Nephron progenitor cell (in vitro differentiated cells): ENCODE results near the gene VIPR1.
A peak's percentile ranks its signal among the peaks of the same experiment; 100 is the strongest.
"Not testable (repeated sequence)": the region's sequence is repeated elsewhere in the genome, so short reads cannot be mapped to it uniquely, and the experiment has no call there.

Experiments
- DNase-seq: peaks from one replicate; pipeline ENCODE4 v3.0.0; 2021
- H3K27ac Mint-ChIP-seq: 2 replicates; pipeline ENCODE4 v1.8.0; 2021; ENCODE audit warnings: mild to moderate bottlenecking, moderate library complexity, mixed read lengths
- H3K27me3 Mint-ChIP-seq: 2 replicates; pipeline ENCODE4 v1.8.0; 2021; ENCODE audit warnings: mild to moderate bottlenecking, low read depth, mixed read lengths; ENCODE audit not compliant: poor library complexity
- H3K36me3 Mint-ChIP-seq: 2 replicates; pipeline ENCODE4 v1.8.0; 2021; ENCODE audit warnings: low read depth, mixed read lengths
- H3K4me1 Mint-ChIP-seq: 2 replicates; pipeline ENCODE4 v1.8.0; 2021; ENCODE audit warnings: mixed read lengths
- H3K4me3 Mint-ChIP-seq: 2 replicates; pipeline ENCODE4 v1.8.0; 2021; ENCODE audit warnings: mild to moderate bottlenecking, moderate library complexity, mixed read lengths
- H3K9me3 Mint-ChIP-seq: 2 replicates; pipeline ENCODE4 v1.8.0; 2021; ENCODE audit warnings: mild to moderate bottlenecking, moderate library complexity, mixed read lengths
- TF ChIP-seq, protein P1 (sequence below): fragments of 200-600 bp; sonication (generic); IDR thresholded peaks from 2 replicates; pipeline ENCODE4 v1.5.0; 2021; ENCODE audit warnings: antibody characterized with exemption

The VIPR1 gene

DNA sequence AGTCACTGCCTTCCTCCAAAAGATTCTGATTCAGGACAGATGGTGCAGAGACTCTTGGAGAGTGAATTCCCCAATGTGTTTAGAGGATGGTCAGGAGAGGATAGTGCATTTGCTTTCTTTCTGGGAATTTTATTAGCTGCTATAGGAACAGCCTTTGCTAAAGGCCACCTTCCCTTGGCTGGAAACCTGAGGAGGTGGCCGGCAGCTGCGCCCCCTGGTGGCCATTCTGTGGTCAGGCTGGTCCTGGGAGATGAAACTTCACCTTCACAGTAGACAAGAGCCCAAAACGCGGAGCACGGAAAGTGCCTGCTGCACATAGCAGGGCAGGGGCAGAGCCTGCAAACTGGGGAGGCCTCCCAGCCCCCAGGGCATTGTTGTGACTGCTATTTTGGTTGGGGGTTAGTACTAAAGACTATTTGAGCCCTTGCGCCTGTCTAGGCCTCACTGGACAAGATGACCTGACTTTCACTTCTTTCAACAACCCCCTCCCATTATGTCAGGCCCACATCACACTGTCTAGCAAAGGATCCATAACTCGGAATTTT, 45.0 kb downstream of the VIPR1 start:
- no peaks in the 10 kb centered on the region for H3K9me3 Mint-ChIP-seq
- no peak overlapping the region for H3K27ac Mint-ChIP-seq
- no peak overlapping the region for H3K4me3 Mint-ChIP-seq
- peaks cover 12% of the 10 kb centered on the region for H3K4me1 Mint-ChIP-seq
- H3K27me3 Mint-ChIP-seq, result no peaks in the 10 kb centered on the region
- peaks cover 10% of the 10 kb centered on the region for H3K36me3 Mint-ChIP-seq
- peak; percentile 80 for DNase-seq
- TF ChIP-seq, protein P1, sequence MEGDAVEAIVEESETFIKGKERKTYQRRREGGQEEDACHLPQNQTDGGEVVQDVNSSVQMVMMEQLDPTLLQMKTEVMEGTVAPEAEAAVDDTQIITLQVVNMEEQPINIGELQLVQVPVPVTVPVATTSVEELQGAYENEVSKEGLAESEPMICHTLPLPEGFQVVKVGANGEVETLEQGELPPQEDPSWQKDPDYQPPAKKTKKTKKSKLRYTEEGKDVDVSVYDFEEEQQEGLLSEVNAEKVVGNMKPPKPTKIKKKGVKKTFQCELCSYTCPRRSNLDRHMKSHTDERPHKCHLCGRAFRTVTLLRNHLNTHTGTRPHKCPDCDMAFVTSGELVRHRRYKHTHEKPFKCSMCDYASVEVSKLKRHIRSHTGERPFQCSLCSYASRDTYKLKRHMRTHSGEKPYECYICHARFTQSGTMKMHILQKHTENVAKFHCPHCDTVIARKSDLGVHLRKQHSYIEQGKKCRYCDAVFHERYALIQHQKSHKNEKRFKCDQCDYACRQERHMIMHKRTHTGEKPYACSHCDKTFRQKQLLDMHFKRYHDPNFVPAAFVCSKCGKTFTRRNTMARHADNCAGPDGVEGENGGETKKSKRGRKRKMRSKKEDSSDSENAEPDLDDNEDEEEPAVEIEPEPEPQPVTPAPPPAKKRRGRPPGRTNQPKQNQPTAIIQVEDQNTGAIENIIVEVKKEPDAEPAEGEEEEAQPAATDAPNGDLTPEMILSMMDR, result peak; percentile 97

DNA sequence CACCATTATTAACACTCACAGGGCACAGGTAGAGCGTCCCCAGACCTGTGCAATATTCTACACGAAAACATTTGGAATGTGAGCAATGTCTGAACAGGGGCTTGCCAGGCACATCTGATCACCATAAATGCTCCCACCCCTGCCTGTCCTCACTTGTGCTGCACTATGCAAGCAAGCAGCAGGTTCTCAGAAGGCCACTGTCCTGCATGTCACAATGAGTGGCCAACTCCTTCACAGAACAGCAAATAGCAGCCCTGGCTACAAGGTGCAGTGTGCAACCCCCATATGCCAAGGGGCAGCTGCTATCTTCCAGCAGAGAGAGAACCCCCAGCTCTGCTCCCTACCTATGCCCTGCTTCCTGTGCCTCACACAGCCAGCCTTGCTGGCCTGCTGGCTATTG, 46.7 kb downstream of the VIPR1 start:
- peaks cover 10% of the 10 kb centered on the region for H3K4me1 Mint-ChIP-seq
- H3K27ac Mint-ChIP-seq, result no peak overlapping the region
- no peaks in the 10 kb centered on the region for H3K9me3 Mint-ChIP-seq

DNA sequence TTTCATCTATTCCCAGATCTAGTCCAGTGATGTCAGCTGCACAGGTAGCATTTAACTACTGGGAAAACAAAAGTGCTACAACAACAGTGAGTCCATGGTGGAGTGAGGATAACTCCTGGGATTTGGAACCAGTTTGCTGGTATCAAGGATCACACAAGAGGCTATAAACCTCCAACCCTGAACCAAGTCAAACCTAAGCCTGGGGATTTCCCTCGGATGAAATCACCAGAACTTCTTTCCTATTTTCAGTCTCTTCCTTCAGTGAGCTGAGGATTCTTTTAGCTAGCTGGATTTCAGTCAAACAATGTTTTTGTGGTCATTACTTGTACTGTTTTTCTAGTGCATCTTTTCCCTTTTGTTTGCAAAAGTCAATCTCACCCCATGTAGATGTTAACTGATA, 47.8 kb downstream of the VIPR1 start:
- no peaks in the 10 kb centered on the region for H3K27me3 Mint-ChIP-seq
- H3K9me3 Mint-ChIP-seq, result no peaks in the 10 kb centered on the region
- H3K27ac Mint-ChIP-seq, result no peak overlapping the region
- H3K36me3 Mint-ChIP-seq, result peaks cover 30% of the 10 kb centered on the region
- H3K4me1 Mint-ChIP-seq, result peaks cover 6% of the 10 kb centered on the region
- TF ChIP-seq, protein P1, result no peak
- no peak overlapping the region for H3K4me3 Mint-ChIP-seq
- no peak for DNase-seq

More for the DNA sequence above, 46.7 kb downstream of the VIPR1 start:
- Mint-ChIP-seq H3K36me3 (peaks cover 25% of the 10 kb centered on the region), H3K4me3 (no peak overlapping the region), H3K27me3 (no peaks in the 10 kb centered on the region)
- TF ChIP-seq, protein P1, result no peak
- DNase-seq, result no peak

DNA sequence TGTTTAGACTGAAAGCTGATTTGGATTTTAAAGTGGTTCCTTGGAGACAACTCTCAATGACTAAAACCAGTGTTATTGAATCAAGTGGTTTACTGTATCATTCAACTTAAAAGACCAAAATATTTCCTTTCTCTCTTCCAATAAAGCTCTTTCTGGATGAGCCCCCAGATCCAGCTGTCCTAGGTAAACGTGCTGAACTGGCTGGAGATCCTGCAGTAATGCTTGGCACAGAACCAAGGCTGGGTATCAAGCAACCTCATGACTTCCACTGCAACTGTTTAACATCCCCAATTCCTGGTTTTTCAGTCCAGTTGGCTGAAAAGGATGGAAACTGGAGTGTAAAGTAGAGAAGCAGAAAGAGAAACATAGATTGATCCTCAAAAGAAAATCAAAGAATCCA, 50.4 kb downstream of the VIPR1 start:
- H3K36me3 Mint-ChIP-seq, result peaks cover 56% of the 10 kb centered on the region
- TF ChIP-seq, protein P1, result no peak

DNA sequence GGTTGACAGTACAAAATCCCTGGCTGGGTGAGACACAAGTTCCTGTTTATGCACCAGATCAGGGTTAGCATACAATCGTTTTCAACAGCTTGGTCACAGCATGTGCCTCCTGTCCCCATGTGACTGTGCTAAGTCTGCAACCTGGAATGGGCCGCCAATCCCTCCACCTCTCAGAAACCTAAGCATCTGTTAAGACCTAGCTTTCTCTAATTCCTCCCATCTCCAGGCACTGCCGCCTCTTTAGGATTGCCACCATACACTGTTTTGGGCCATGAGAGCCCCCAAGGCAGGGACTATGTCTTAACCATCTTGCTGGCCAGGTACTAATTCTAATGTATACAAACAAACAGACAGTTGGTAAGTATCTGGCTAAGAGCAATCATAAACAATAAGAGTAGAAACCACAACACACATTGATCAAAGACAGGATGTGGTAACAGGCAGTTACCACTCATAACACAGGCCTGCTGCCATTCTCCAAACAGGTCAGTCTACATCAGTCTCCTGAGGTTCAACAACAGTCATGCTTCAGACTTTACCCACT, 53.7 kb downstream of the VIPR1 start:
- Mint-ChIP-seq H3K9me3 (no peaks in the 10 kb centered on the region), H3K27me3 (peaks cover 2% of the 10 kb centered on the region), H3K4me3 (no peak overlapping the region), H3K4me1 (no peaks in the 10 kb centered on the region), H3K36me3 (peaks cover 69% of the 10 kb centered on the region), H3K27ac (no peak overlapping the region)
- DNase-seq, result no peak
- TF ChIP-seq, protein P1, result no peak

More for the DNA sequence above, 50.4 kb downstream of the VIPR1 start:
- DNase-seq, result no peak
- H3K9me3 Mint-ChIP-seq, result no peaks in the 10 kb centered on the region
- H3K4me3 Mint-ChIP-seq, result no peak overlapping the region
- peaks cover 2% of the 10 kb centered on the region for H3K27me3 Mint-ChIP-seq
- H3K27ac Mint-ChIP-seq, result no peak overlapping the region
- no peaks in the 10 kb centered on the region for H3K4me1 Mint-ChIP-seq

DNA sequence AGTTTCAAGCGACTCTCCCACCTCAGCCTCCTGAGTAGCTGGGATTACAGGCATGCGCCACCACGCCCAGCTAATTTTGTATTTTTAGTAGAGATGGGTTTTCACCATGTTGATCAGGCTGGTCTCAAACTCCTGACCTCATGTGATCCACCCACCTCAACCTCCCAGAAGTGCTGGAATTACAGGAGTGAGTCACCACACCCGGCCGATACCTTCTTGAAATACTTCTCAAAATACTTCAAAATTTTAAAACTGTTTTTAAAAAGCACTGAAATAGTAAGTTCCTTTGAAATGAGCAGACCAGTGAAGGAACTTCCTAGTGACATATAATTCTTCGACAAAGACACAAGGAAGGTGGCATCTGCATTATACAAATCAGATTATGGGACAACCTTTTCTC, 54.4 kb downstream of the VIPR1 start:
- not testable (repeated sequence) for H3K4me3 Mint-ChIP-seq, DNase-seq, H3K27ac Mint-ChIP-seq, H3K27me3 Mint-ChIP-seq, H3K9me3 Mint-ChIP-seq, H3K4me1 Mint-ChIP-seq
- H3K36me3 Mint-ChIP-seq, result peaks cover 67% of the 10 kb centered on the region
